ENCODE results near the gene SLC22A2.
"Not testable (repeated sequence)": the region's sequence is repeated elsewhere in the genome, so short reads cannot be mapped to it uniquely, and the experiment has no call there.

SLC22A2 gene

GRCh38 chr6:160238278-160238711 is 20.3 kb downstream of the SLC22A2 start:
- Histone ChIP-seq H3K36me3 (ENCODE audit: control insufficient read depth in 2 of 2, insufficient read depth in 2 of 2, low read length in 2 of 2) (no peaks in the 10 kb centered on the region), H3K4me1 (ENCODE audit: control insufficient read depth in 2 of 2, insufficient read depth in 2 of 2, low read length in 2 of 2) (peaks cover 3 to 11% of the 10 kb centered on the region in 2 donors), H3K4me3 (ENCODE audit: low read length in 2 of 2) (no peak overlapping the region), H3K9ac (ENCODE audit: low read depth in 1 of 2, low read length in 2 of 2) (no peak overlapping the region), H3K27me3 (ENCODE audit: control insufficient read depth in 2 of 2, insufficient read depth in 2 of 2, low read length in 2 of 2) (no peaks in the 10 kb centered on the region), H3K9me3 (ENCODE audit: control insufficient read depth in 2 of 2, low read length in 2 of 2) (no peaks in the 10 kb centered on the region), H3K27ac (ENCODE audit: low read depth in 2 of 2, low read length in 2 of 2) (peak overlapping the region; percentile 79)

- H3K27ac ChIP-seq (ENCODE audit: low read depth in 2 of 2, low read length in 2 of 2) = peak overlapping the region; percentile 79
- H3K9ac ChIP-seq (ENCODE audit: low read depth in 1 of 2, low read length in 2 of 2) = not testable (repeated sequence)
Observed at GRCh38 chr6:160237597-160238275, 20.9 kb downstream of the SLC22A2 start.

GRCh38 chr6:160236235-160236872 is 22.3 kb downstream of the SLC22A2 start:
- H3K27ac ChIP-seq (ENCODE audit: low read depth in 2 of 2, low read length in 2 of 2); H3K9me3 ChIP-seq (ENCODE audit: control insufficient read depth in 2 of 2, low read length in 2 of 2): not testable (repeated sequence)

More at GRCh38 chr6:160237597-160238275, 20.9 kb downstream of the SLC22A2 start:
- H3K4me1 ChIP-seq (ENCODE audit: control insufficient read depth in 2 of 2, insufficient read depth in 2 of 2, low read length in 2 of 2) = peaks cover 3 to 11% of the 10 kb centered on the region in 2 donors
- not testable (repeated sequence) for H3K4me3 ChIP-seq (ENCODE audit: low read length in 2 of 2); H3K9me3 ChIP-seq (ENCODE audit: control insufficient read depth in 2 of 2, low read length in 2 of 2); H3K27me3 ChIP-seq (ENCODE audit: control insufficient read depth in 2 of 2, insufficient read depth in 2 of 2, low read length in 2 of 2); H3K36me3 ChIP-seq (ENCODE audit: control insufficient read depth in 2 of 2, insufficient read depth in 2 of 2, low read length in 2 of 2)

GRCh38 chr6:160233950-160234640 is 24.5 kb downstream of the SLC22A2 start:
- H3K9ac ChIP-seq (ENCODE audit: low read depth in 1 of 2, low read length in 2 of 2); H3K9me3 ChIP-seq (ENCODE audit: control insufficient read depth in 2 of 2, low read length in 2 of 2); H3K27me3 ChIP-seq (ENCODE audit: control insufficient read depth in 2 of 2, insufficient read depth in 2 of 2, low read length in 2 of 2); H3K36me3 ChIP-seq (ENCODE audit: control insufficient read depth in 2 of 2, insufficient read depth in 2 of 2, low read length in 2 of 2); H3K4me3 ChIP-seq (ENCODE audit: low read length in 2 of 2); H3K27ac ChIP-seq (ENCODE audit: low read depth in 2 of 2, low read length in 2 of 2): not testable (repeated sequence)
- peaks cover 3 to 11% of the 10 kb centered on the region in 2 donors for H3K4me1 ChIP-seq (ENCODE audit: control insufficient read depth in 2 of 2, insufficient read depth in 2 of 2, low read length in 2 of 2)

More at GRCh38 chr6:160236235-160236872, 22.3 kb downstream of the SLC22A2 start:
- H3K9ac ChIP-seq (ENCODE audit: low read depth in 1 of 2, low read length in 2 of 2); H3K36me3 ChIP-seq (ENCODE audit: control insufficient read depth in 2 of 2, insufficient read depth in 2 of 2, low read length in 2 of 2); H3K4me3 ChIP-seq (ENCODE audit: low read length in 2 of 2); H3K27me3 ChIP-seq (ENCODE audit: control insufficient read depth in 2 of 2, insufficient read depth in 2 of 2, low read length in 2 of 2): not testable (repeated sequence)
- peaks cover 3 to 11% of the 10 kb centered on the region in 2 donors for H3K4me1 ChIP-seq (ENCODE audit: control insufficient read depth in 2 of 2, insufficient read depth in 2 of 2, low read length in 2 of 2)

GRCh38 chr6:160227769-160228161 is 30.9 kb downstream of the SLC22A2 start:
- Histone ChIP-seq H3K27me3 (ENCODE audit: control insufficient read depth in 2 of 2, insufficient read depth in 2 of 2, low read length in 2 of 2) (no peaks in the 10 kb centered on the region), H3K4me1 (ENCODE audit: control insufficient read depth in 2 of 2, insufficient read depth in 2 of 2, low read length in 2 of 2) (peaks cover 0 to under 1% of the 10 kb centered on the region in 2 donors), H3K36me3 (ENCODE audit: control insufficient read depth in 2 of 2, insufficient read depth in 2 of 2, low read length in 2 of 2) (no peaks in the 10 kb centered on the region), H3K27ac (ENCODE audit: low read depth in 2 of 2, low read length in 2 of 2) (no peak overlapping the region), H3K9me3 (ENCODE audit: control insufficient read depth in 2 of 2, low read length in 2 of 2) (no peaks in the 10 kb centered on the region), H3K9ac (ENCODE audit: low read depth in 1 of 2, low read length in 2 of 2) (no peak overlapping the region), H3K4me3 (ENCODE audit: low read length in 2 of 2) (no peak overlapping the region)

- H3K36me3 ChIP-seq (ENCODE audit: control insufficient read depth in 2 of 2, insufficient read depth in 2 of 2, low read length in 2 of 2) = no peaks in the 10 kb centered on the region
- H3K4me1 ChIP-seq (ENCODE audit: control insufficient read depth in 2 of 2, insufficient read depth in 2 of 2, low read length in 2 of 2) = peaks cover 3 to 6% of the 10 kb centered on the region in 2 donors
- H3K9ac ChIP-seq (ENCODE audit: low read depth in 1 of 2, low read length in 2 of 2) = no peak overlapping the region
- no peaks in the 10 kb centered on the region for H3K27me3 ChIP-seq (ENCODE audit: control insufficient read depth in 2 of 2, insufficient read depth in 2 of 2, low read length in 2 of 2)
- no peaks in the 10 kb centered on the region for H3K9me3 ChIP-seq (ENCODE audit: control insufficient read depth in 2 of 2, low read length in 2 of 2)
- no peak overlapping the region for H3K4me3 ChIP-seq (ENCODE audit: low read length in 2 of 2)
- no peak overlapping the region for H3K27ac ChIP-seq (ENCODE audit: low read depth in 2 of 2, low read length in 2 of 2)
Observed at GRCh38 chr6:160227038-160227768, 31.4 kb downstream of the SLC22A2 start.

GRCh38 chr6:160226118-160226591 is 32.5 kb downstream of the SLC22A2 start:
- Histone ChIP-seq H3K4me3 (ENCODE audit: low read length in 2 of 2) (no peak overlapping the region), H3K9me3 (ENCODE audit: control insufficient read depth in 2 of 2, low read length in 2 of 2) (no peaks in the 10 kb centered on the region), H3K9ac (ENCODE audit: low read depth in 1 of 2, low read length in 2 of 2) (no peak overlapping the region), H3K27ac (ENCODE audit: low read depth in 2 of 2, low read length in 2 of 2) (no peak overlapping the region), H3K4me1 (ENCODE audit: control insufficient read depth in 2 of 2, insufficient read depth in 2 of 2, low read length in 2 of 2) (peaks cover 3 to 16% of the 10 kb centered on the region in 2 donors), H3K36me3 (ENCODE audit: control insufficient read depth in 2 of 2, insufficient read depth in 2 of 2, low read length in 2 of 2) (no peaks in the 10 kb centered on the region), H3K27me3 (ENCODE audit: control insufficient read depth in 2 of 2, insufficient read depth in 2 of 2, low read length in 2 of 2) (no peaks in the 10 kb centered on the region)

- Histone ChIP-seq H3K9me3 (ENCODE audit: control insufficient read depth in 2 of 2, low read length in 2 of 2) (no peaks in the 10 kb centered on the region), H3K4me1 (ENCODE audit: control insufficient read depth in 2 of 2, insufficient read depth in 2 of 2, low read length in 2 of 2) (peaks cover 3 to 18% of the 10 kb centered on the region in 2 donors), H3K27ac (ENCODE audit: low read depth in 2 of 2, low read length in 2 of 2) (no peak overlapping the region), H3K4me3 (ENCODE audit: low read length in 2 of 2) (no peak overlapping the region), H3K36me3 (ENCODE audit: control insufficient read depth in 2 of 2, insufficient read depth in 2 of 2, low read length in 2 of 2) (no peaks in the 10 kb centered on the region), H3K9ac (ENCODE audit: low read depth in 1 of 2, low read length in 2 of 2) (no peak overlapping the region), H3K27me3 (ENCODE audit: control insufficient read depth in 2 of 2, insufficient read depth in 2 of 2, low read length in 2 of 2) (no peaks in the 10 kb centered on the region)
Observed at GRCh38 chr6:160224639-160225237, 33.9 kb downstream of the SLC22A2 start.

GRCh38 chr6:160222491-160222890 is 36.1 kb downstream of the SLC22A2 start:
- Histone ChIP-seq H3K27me3 (ENCODE audit: control insufficient read depth in 2 of 2, insufficient read depth in 2 of 2, low read length in 2 of 2) (no peaks in the 10 kb centered on the region), H3K36me3 (ENCODE audit: control insufficient read depth in 2 of 2, insufficient read depth in 2 of 2, low read length in 2 of 2) (no peaks in the 10 kb centered on the region), H3K4me3 (ENCODE audit: low read length in 2 of 2) (no peak overlapping the region), H3K9me3 (ENCODE audit: control insufficient read depth in 2 of 2, low read length in 2 of 2) (no peaks in the 10 kb centered on the region), H3K9ac (ENCODE audit: low read depth in 1 of 2, low read length in 2 of 2) (no peak overlapping the region), H3K27ac (ENCODE audit: low read depth in 2 of 2, low read length in 2 of 2) (peak overlapping the region; percentile 31 to 52), H3K4me1 (ENCODE audit: control insufficient read depth in 2 of 2, insufficient read depth in 2 of 2, low read length in 2 of 2) (peaks cover 3 to 22% of the 10 kb centered on the region in 2 donors)

Measured in mucosa of rectum (tissue), 2 donors.